ENCODE results near the gene INSM2. TPM values are rescaled to one million over a fixed set of nuclear protein-coding genes. Genes with fewer than 3 reads are reported as not detected.

Gene INSM2, protein sequence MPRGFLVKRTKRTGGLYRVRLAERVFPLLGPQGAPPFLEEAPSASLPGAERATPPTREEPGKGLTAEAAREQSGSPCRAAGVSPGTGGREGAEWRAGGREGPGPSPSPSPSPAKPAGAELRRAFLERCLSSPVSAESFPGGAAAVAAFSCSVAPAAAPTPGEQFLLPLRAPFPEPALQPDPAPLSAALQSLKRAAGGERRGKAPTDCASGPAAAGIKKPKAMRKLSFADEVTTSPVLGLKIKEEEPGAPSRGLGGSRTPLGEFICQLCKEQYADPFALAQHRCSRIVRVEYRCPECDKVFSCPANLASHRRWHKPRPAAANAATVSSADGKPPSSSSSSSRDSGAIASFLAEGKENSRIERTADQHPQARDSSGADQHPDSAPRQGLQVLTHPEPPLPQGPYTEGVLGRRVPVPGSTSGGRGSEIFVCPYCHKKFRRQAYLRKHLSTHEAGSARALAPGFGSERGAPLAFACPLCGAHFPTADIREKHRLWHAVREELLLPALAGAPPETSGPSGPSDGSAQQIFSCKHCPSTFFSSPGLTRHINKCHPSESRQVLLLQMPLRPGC
- 3.4 and 5.3 TPM in 2 replicates for polyA plus RNA-seq

DNA sequence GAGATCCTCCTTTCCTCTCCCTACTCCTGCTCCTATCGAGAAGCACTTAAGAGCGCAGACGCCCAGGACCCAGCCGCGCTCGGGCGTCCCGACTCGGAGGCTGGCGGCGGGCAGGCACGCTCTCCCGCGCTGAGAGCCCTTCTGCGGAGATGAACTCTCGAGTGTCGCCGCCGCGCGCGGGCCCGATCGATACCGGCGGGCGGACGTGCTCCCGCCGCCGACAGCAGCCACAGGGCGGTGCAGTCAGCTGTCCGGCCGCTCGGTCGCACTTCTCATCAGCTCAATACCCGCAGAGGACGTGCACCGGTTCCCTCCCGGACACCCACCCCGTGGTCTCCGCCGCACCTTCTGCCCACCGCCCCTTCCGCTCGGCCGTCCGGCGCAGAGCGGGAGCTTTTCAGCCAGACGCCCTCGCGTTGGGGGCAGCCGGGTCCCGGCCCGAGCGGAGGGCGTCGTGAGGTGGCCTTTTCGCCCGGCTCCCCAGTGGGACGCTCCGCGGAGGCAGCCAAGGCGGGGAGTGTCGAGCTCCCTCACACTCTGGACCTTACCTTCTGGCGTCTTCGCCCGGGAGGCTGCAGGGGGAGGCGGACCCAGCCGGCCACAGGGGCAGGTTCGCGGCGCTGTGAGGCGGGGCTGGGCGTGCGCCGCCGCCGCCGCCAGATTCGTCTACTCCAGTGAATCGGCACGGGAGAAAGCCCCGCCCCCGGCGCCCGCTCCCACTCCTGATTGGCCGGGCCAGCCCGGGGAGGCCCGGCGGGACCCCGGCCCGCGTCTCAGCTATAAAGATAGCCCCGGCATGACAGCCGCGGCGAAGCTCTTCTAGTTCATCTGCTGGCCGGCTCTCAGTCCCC is at the start of gene INSM2:
INSM2 (plus strand) TSS at position 808 of the 851 bp plus-strand sequence. CDS start 89 bp downstream, outside the sequence.

Other genes starting within 250 kb of the INSM2 start
- 328 and 440 TPM in 2 replicates for gene PSMA6, start 241.8 kb upstream of the INSM2 start, polyA plus RNA-seq
- 22.0 and 29.9 TPM in 2 replicates for gene NFKBIA, start 129.4 kb upstream of the INSM2 start, polyA plus RNA-seq